GM06990 (cell line): Measurements from ENCODE around the gene PLXNB2.

Experiments
- DNase-seq: peaks from one replicate; pipeline ENCODE4 v3.0.0-alpha.2; 2011; ENCODE audit not compliant: insufficient read length; ENCODE audit errors: extremely low read depth
- H3K27me3 ChIP-seq: replicated peaks from 2 replicates; pipeline ENCODE4 v1.6.0; 2011; ENCODE audit warnings: low read length; ENCODE audit not compliant: control insufficient read depth, insufficient read depth
- H3K36me3 ChIP-seq: 2 replicates; pipeline ENCODE4 v1.5.1; 2011; ENCODE audit warnings: low read length; ENCODE audit not compliant: control insufficient read depth, insufficient read depth
- H3K4me3 ChIP-seq: replicated peaks from 2 replicates; pipeline ENCODE4 v1.5.1; 2011; ENCODE audit warnings: low read depth, mild to moderate bottlenecking, control low read depth, low read length
- CTCF ChIP-seq: IDR thresholded peaks from 2 replicates; pipeline ENCODE4 v1.5.1; 2011; ENCODE audit warnings: low read length, control low read depth, mild to moderate bottlenecking, inconsistent platforms; ENCODE audit not compliant: insufficient read depth, poor library complexity, severe bottlenecking

The PLXNB2 gene

GRCh38 chr22:50229370-50229769 lies 78.1 kb downstream of the PLXNB2 start:
- no peak for DNase-seq
- H3K36me3 ChIP-seq: peaks cover 18% of the 10 kb centered on the region
- no peak for TF ChIP-seq CTCF
- H3K4me3 ChIP-seq: no peak overlapping the region
- no peaks in the 10 kb centered on the region for H3K27me3 ChIP-seq

GRCh38 chr22:50228366-50228765 lies 79.1 kb downstream of the PLXNB2 start:
- Histone ChIP-seq H3K4me3 (no peak overlapping the region), H3K27me3 (no peaks in the 10 kb centered on the region), H3K36me3 (peaks cover 23% of the 10 kb centered on the region)
- TF ChIP-seq CTCF: no peak
- no peak for DNase-seq

GRCh38 chr22:50227579-50228215 lies 79.7 kb downstream of the PLXNB2 start:
- peaks cover 28% of the 10 kb centered on the region for H3K36me3 ChIP-seq
- H3K27me3 ChIP-seq: no peaks in the 10 kb centered on the region
- no peak overlapping the region for H3K4me3 ChIP-seq
- TF ChIP-seq CTCF: no peak
- no peak for DNase-seq

- Histone ChIP-seq H3K36me3 (peaks cover 35% of the 10 kb centered on the region), H3K27me3 (no peaks in the 10 kb centered on the region), H3K4me3 (no peak overlapping the region)
- DNase-seq: no peak
- TF ChIP-seq CTCF: no peak
These were observed 80.6 kb downstream of the PLXNB2 start for GRCh38 chr22:50226875-50227165.

- TF ChIP-seq CTCF: no peak
- no peak for DNase-seq
- no peaks in the 10 kb centered on the region for H3K27me3 ChIP-seq
- no peak overlapping the region for H3K4me3 ChIP-seq
- peaks cover 39% of the 10 kb centered on the region for H3K36me3 ChIP-seq
These were observed 81.2 kb downstream of the PLXNB2 start for GRCh38 chr22:50226063-50226874.
